ENCODE data around the gene PGBD1.

- TF ChIP-seq, protein P1, sequence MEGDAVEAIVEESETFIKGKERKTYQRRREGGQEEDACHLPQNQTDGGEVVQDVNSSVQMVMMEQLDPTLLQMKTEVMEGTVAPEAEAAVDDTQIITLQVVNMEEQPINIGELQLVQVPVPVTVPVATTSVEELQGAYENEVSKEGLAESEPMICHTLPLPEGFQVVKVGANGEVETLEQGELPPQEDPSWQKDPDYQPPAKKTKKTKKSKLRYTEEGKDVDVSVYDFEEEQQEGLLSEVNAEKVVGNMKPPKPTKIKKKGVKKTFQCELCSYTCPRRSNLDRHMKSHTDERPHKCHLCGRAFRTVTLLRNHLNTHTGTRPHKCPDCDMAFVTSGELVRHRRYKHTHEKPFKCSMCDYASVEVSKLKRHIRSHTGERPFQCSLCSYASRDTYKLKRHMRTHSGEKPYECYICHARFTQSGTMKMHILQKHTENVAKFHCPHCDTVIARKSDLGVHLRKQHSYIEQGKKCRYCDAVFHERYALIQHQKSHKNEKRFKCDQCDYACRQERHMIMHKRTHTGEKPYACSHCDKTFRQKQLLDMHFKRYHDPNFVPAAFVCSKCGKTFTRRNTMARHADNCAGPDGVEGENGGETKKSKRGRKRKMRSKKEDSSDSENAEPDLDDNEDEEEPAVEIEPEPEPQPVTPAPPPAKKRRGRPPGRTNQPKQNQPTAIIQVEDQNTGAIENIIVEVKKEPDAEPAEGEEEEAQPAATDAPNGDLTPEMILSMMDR (IDR thresholded peaks at IDR 0.05; ENCODE audit: low read depth, low read length) = no peak
- no peak for TF ChIP-seq EZH2phosphoT487 (IDR thresholded peaks at IDR 0.05; ENCODE audit: low read depth)
Measured at GRCh38 chr6:28251661-28252008, 29.7 kb upstream of the PGBD1 start.
